K562 (cell line): Measurements from ENCODE around the gene SPATA25. TPM values are rescaled to one million over a fixed set of nuclear protein-coding genes. Genes with fewer than 3 reads are reported as not detected.

Source experiments
- EGR1 ChIP-seq: fragments of 450-650 bp; conservative IDR thresholded peaks from 2 replicates; pipeline ENCODE4 v1.6.1; 2017; ENCODE audit warnings: mild to moderate bottlenecking
- ELF4 ChIP-seq: fragments of 450-650 bp; formaldehyde crosslinking; IDR thresholded peaks from 2 replicates; pipeline ENCODE4 v1.4.0; 2022; ENCODE audit warnings: missing genetic modification characterization
- HMBOX1 ChIP-seq: sonication (generic); IDR thresholded peaks from 2 replicates; pipeline ENCODE4 v1.6.1; 2016
- HNRNPLL ChIP-seq: fragments of 200-400 bp; formaldehyde crosslinking; IDR thresholded peaks from 2 replicates; pipeline ENCODE4 v1.6.1; 2017; ENCODE audit warnings: low read length, low read depth, mild to moderate bottlenecking; ENCODE audit not compliant: poor library complexity, severe bottlenecking
- L3MBTL2 ChIP-seq: fragments of 450-650 bp; IDR thresholded peaks from 2 replicates; pipeline ENCODE4 v1.6.1; 2016; ENCODE audit warnings: mild to moderate bottlenecking, moderate library complexity
- MBD2 ChIP-seq: sonication (generic); IDR thresholded peaks from 2 replicates; pipeline ENCODE4 v1.6.1; 2016; ENCODE audit warnings: low read depth, borderline replicate concordance
- MEIS2 ChIP-seq: fragments of 450-650 bp; IDR thresholded peaks from 2 replicates; pipeline ENCODE4 v1.6.1; 2014; ENCODE audit warnings: mild to moderate bottlenecking; ENCODE audit not compliant: partially characterized antibody
- NR2C1 ChIP-seq, 2 experiments: fragments of 450-650 bp; IDR thresholded peaks; 2 replicates each; pipeline ENCODE4 v1.6.1; 2017; ENCODE audit warnings: mild to moderate bottlenecking in 2 of 2, antibody characterized with exemption in 1 of 2, inconsistent platforms in 1 of 2, missing compliant biosample characterization in 1 of 2, missing genetic modification characterization in 1 of 2
- POLR2A ChIP-seq: fragments of 450-650 bp; conservative IDR thresholded peaks from 2 replicates; pipeline ENCODE4 v1.6.1; 2016
- SMAD3 ChIP-seq: fragments of 450-650 bp; formaldehyde crosslinking; conservative IDR thresholded peaks from 2 replicates; pipeline ENCODE4 v1.4.0; 2020; ENCODE audit warnings: mild to moderate bottlenecking
- SRF ChIP-seq, 2 experiments: fragments of 250-450, 450-650 bp in 1 of 2; sonication (Bioruptor Pico) in 1 of 2; sonication (generic) in 1 of 2; formaldehyde crosslinking; IDR thresholded peaks; 2 replicates each; pipeline versions ENCODE4 v1.5.0 to v1.5.1; 2020 to 2022; ENCODE audit warnings: mild to moderate bottlenecking in 1 of 2, missing genetic modification reagents in 1 of 2
- ZBTB40 ChIP-seq, 2 experiments: fragments of 450-650 bp in 1 of 2; sonication (generic) in 1 of 2; formaldehyde crosslinking in 1 of 2; IDR thresholded peaks; 2 replicates each; pipeline versions ENCODE4 v1.7.1 to v1.9.0; 2016 to 2022; ENCODE audit warnings: inconsistent platforms in 1 of 2, mild to moderate bottlenecking in 1 of 2, missing genetic modification reagents in 1 of 2
- polyA plus RNA-seq, 8 experiments: library from polyadenylated mRNA; depleted of rRNA in 4 of 8; stranded (reverse) in 5 of 8; unstranded in 3 of 8; fragments of >200 nt; fragmentation: Nextera tagmentation in 2 of 8; fragmentation: Illumina TruSeq in 1 of 8; extraction: Ambion mirVana in 2 of 8; extraction: Trizol in 1 of 8; gene quantifications; 2 replicates each; pipeline versions ENCODE4 v1.2.1 to v1.2.3, GENCODE V29; 2011 to 2014; ENCODE audit warnings: inconsistent platforms in 1 of 8, missing spikeins in 1 of 8
- total RNA-seq, 7 experiments: library from RNA; depleted of rRNA in 6 of 7; stranded (reverse); fragments of >200 nt in 6 of 7; fragmentation: Illumina TruSeq in 2 of 7; extraction: Trizol in 2 of 7; gene quantifications; 2 replicates each; pipeline versions ENCODE4 v1.2.1 to v1.2.3, GENCODE V29; 2011 to 2021; ENCODE audit warnings: low replicate concordance in 1 of 7
- TF ChIP-seq, protein P1 (sequence below): fragments of 450-650 bp; IDR thresholded peaks from 2 replicates; pipeline ENCODE4 v1.6.1; 2018; ENCODE audit not compliant: partially characterized antibody

SPATA25 gene
- total and polyA plus RNA-seq, 9 of the 15 experiments (the other 6 are each of a cell fraction or from before 2014, with no cell fraction given): 0.21 to 0.95 (median 0.53) TPM; not detected in 3

DNA sequence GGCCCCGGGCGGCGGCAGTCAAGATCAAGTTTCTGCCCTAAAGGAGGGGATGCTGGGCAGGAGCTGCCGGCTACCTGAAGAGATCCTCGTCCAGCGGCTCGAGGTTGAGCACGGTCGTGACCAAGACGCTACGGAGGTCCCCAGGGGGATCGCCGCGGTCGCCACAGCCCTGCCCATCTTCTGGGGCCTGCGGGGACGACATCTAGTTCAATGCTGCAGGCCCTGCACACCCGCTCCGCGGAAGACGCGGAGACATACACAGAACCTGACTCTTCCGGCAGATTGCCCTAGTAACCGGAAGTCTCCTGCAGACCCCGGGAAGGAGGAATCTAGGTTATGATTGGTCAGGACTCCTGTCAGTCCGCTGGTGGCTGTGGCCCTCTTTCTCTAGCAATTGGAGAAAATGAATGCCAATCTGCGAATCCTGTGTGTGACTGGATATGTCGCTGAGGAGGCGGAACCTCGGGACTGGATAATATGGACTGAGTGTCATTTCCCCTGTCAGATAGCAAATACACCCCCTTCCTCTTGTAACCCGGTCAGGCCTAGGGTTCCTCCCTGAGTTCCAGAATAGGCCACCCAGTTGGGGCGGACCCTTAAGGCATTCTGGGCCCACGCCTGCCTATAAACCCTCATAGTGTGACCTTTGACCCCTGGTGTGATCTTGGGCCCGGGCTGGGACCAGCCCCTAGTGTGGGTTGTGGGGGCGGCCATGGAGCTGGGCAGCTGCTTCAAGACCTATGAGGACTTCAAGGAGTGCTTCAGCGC lies 30.1 kb downstream of the SPATA25 start, which contains the start of the genes ACOT8 and ZSWIM3 (continued):
- TF ChIP-seq ZBTB40 (IDR thresholded peaks at IDR 0.05) (peak; percentile 98), ZBTB40 (CRISPR knock-in tag; IDR thresholded peaks at IDR 0.05) (no peak), MBD2 (peak; percentile 99), MEIS2 (peak; percentile 78), L3MBTL2 (peak; percentile 63), SMAD3 (CRISPR knock-in tag) (0 out of 2 replicates have a peak, but pooled peaks have one; percentile 25), EGR1 (peak; percentile 83), HNRNPLL (peak; percentile 22), POLR2A (peak; percentile 84), ELF4 (0 out of 2 replicates have a peak, but pooled peaks have one; percentile 62), SRF (CRISPR knock-in tag; IDR thresholded peaks at IDR 0.05) (0 out of 4 replicates have a peak, but pooled peaks of 1 of the 2 experiments have one; percentile 63), HMBOX1 (0 out of 2 replicates have a peak, but pooled peaks have one; percentile 18), NR2C1 (IDR thresholded peaks at IDR 0.05) (peak; percentile 97), NR2C1 (tag; IDR thresholded peaks at IDR 0.05) (peak; percentile 98)
- TF ChIP-seq, protein P1, sequence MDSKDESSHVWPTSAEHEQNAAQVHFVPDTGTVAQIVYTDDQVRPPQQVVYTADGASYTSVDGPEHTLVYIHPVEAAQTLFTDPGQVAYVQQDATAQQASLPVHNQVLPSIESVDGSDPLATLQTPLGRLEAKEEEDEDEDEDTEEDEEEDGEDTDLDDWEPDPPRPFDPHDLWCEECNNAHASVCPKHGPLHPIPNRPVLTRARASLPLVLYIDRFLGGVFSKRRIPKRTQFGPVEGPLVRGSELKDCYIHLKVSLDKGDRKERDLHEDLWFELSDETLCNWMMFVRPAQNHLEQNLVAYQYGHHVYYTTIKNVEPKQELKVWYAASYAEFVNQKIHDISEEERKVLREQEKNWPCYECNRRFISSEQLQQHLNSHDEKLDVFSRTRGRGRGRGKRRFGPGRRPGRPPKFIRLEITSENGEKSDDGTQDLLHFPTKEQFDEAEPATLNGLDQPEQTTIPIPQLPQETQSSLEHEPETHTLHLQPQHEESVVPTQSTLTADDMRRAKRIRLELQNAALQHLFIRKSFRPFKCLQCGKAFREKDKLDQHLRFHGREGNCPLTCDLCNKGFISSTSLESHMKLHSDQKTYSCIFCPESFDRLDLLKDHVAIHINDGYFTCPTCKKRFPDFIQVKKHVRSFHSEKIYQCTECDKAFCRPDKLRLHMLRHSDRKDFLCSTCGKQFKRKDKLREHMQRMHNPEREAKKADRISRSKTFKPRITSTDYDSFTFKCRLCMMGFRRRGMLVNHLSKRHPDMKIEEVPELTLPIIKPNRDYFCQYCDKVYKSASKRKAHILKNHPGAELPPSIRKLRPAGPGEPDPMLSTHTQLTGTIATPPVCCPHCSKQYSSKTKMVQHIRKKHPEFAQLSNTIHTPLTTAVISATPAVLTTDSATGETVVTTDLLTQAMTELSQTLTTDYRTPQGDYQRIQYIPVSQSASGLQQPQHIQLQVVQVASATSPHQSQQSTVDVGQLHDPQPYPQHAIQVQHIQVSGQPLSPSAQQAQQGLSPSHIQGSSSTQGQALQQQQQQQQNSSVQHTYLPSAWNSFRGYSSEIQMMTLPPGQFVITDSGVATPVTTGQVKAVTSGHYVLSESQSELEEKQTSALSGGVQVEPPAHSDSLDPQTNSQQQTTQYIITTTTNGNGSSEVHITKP: no peak
